ENCODE data around the gene KCTD6. TPM values are rescaled to one million over a fixed set of nuclear protein-coding genes. Genes with fewer than 3 reads are reported as not detected.

Gene KCTD6
- 8.0 TPM for total RNA-seq
- long read RNA-seq, transcript KCTD6-202 (3 exons, 1,533 nt): major isoform, 28 of 35 reads
- long read RNA-seq, partial matches to known transcripts: 1 of 35 reads
- long read RNA-seq, other reads (novel, unspliced or antisense): 2 of 35 reads

- DNase-seq (ENCODE audit: low spot score): peak; percentile 97
Measured at GRCh38 chr3:58491506-58492402, at the start of gene KCTD6. Gene KCTD6 (plus strand): TSS chr3:58492096. CDS start chr3:58498756, 6,660 bp downstream.

GRCh38 chr3:58452176-58452575 lies 39.7 kb upstream of the KCTD6 start:
- no peak for DNase-seq (ENCODE audit: low spot score)

- DNase-seq (ENCODE audit: low spot score): no peak
Measured at GRCh38 chr3:58459160-58459559, 32.7 kb upstream of the KCTD6 start.

GRCh38 chr3:58462829-58463180 lies 29.1 kb upstream of the KCTD6 start:
- no peak for DNase-seq (ENCODE audit: low spot score)

GRCh38 chr3:58463181-58463941 lies 28.5 kb upstream of the KCTD6 start:
- DNase-seq (ENCODE audit: low spot score): no peak

- no peak for DNase-seq (ENCODE audit: low spot score)
Measured at GRCh38 chr3:58463942-58464271, 28.0 kb upstream of the KCTD6 start.

GRCh38 chr3:58464866-58465265 lies 27.0 kb upstream of the KCTD6 start:
- no peak for DNase-seq (ENCODE audit: low spot score)

- DNase-seq (ENCODE audit: low spot score): no peak
Measured at GRCh38 chr3:58466899-58467563, 24.9 kb upstream of the KCTD6 start.

- DNase-seq (ENCODE audit: low spot score): no peak
Measured at GRCh38 chr3:58469096-58469495, 22.8 kb upstream of the KCTD6 start.

GRCh38 chr3:58470363-58471024 lies 21.4 kb upstream of the KCTD6 start:
- DNase-seq (ENCODE audit: low spot score): no peak

- DNase-seq (ENCODE audit: low spot score): no peak
Measured at GRCh38 chr3:58471025-58471887, 20.6 kb upstream of the KCTD6 start.

GRCh38 chr3:58473275-58473674 lies 18.6 kb upstream of the KCTD6 start:
- DNase-seq (ENCODE audit: low spot score): no peak

GRCh38 chr3:58474348-58474911 lies 17.5 kb upstream of the KCTD6 start:
- DNase-seq (ENCODE audit: low spot score): no peak

- no peak for DNase-seq (ENCODE audit: low spot score)
Measured at GRCh38 chr3:58474967-58475578, 16.8 kb upstream of the KCTD6 start.

- DNase-seq (ENCODE audit: low spot score): no peak
Measured at GRCh38 chr3:58478781-58479180, 13.1 kb upstream of the KCTD6 start.

GRCh38 chr3:58480309-58480708 lies 11.6 kb upstream of the KCTD6 start:
- DNase-seq (ENCODE audit: low spot score): no peak

GRCh38 chr3:58482917-58483636 lies 8.8 kb upstream of the KCTD6 start:
- DNase-seq (ENCODE audit: low spot score): no peak

- no peak for DNase-seq (ENCODE audit: low spot score)
Measured at GRCh38 chr3:58484045-58484721, 7.7 kb upstream of the KCTD6 start.
